Gastroesophageal sphincter (tissue), 3 donors: ENCODE measurements around the gene CIPC.

ENCODE experiments used
- CTCF ChIP-seq, 4 experiments: fragments of 200-600 bp in 2 of 4; fragments of 450-650 bp in 2 of 4; sonication (generic) in 1 of 4; IDR thresholded peaks; one replicate each; pipeline ENCODE4 v1.5.1; 2017 to 2019; ENCODE audit warnings: antibody characterized with exemption in 4 of 4, mild to moderate bottlenecking in 2 of 4, moderate library complexity in 2 of 4
- EP300 ChIP-seq: sonication (generic); formaldehyde crosslinking; IDR thresholded peaks from one replicate; pipeline ENCODE4 v1.6.1; 2017; ENCODE audit warnings: antibody characterized with exemption, mild to moderate bottlenecking
- POLR2A ChIP-seq, 2 donors: fragments of 450-650 bp; IDR thresholded peaks; one replicate each; pipeline ENCODE4 v1.6.1; 2017; ENCODE audit warnings: antibody characterized with exemption in 2 of 2, mild to moderate bottlenecking in 2 of 2, moderate library complexity in 1 of 2
- POLR2AphosphoS5 ChIP-seq: sonication (generic); formaldehyde crosslinking; IDR thresholded peaks from one replicate; pipeline ENCODE4 v1.6.1; 2017; ENCODE audit warnings: antibody characterized with exemption

- TF ChIP-seq CTCF (IDR thresholded peaks at IDR 0.05) (no peak), POLR2A (IDR thresholded peaks at IDR 0.05) (no peak), POLR2AphosphoS5 (no peak), EP300 (no peak)
Measured at GRCh38 chr14:77066578-77067172, 31.4 kb upstream of the CIPC start.
